MCF 10A (cell line): ENCODE results near the gene F9. TPM values are rescaled to one million over a fixed set of nuclear protein-coding genes. Genes with fewer than 3 reads are reported as not detected.

Source experiments
- BruUV-seq: library from RNA; stranded (reverse); fragments of 400-500 nt; replicated peaks from 2 replicates; lab custom pipeline; 2021; lab: Mats Ljungman, UMichigan
- CTCF ChIA-PET: fragments of 300-600 bp; sonication (Branson Sonifier 250); formaldehyde crosslinking; extraction: SDS; loops from one replicate; lab custom pipeline; 2021; ENCODE audit warnings: antibody characterized with exemption, inconsistent platforms; lab: Yijun Ruan, JAX
- POLR2A ChIA-PET: fragments of 300-600, 350-650 bp; sonication (Branson Sonifier 250); formaldehyde crosslinking; extraction: SDS; loops from one replicate; lab custom pipeline; 2020; ENCODE audit warnings: antibody characterized with exemption, inconsistent platforms; lab: Yijun Ruan, JAX
- DNase-seq: peaks from one replicate; pipeline ENCODE4 v3.0.0-alpha.2; 2018; ENCODE audit not compliant: unreplicated experiment
- H3K27ac Mint-ChIP-seq: one replicate; pipeline ENCODE4 v1.8.0; 2022; ENCODE audit warnings: mild to moderate bottlenecking, low read depth, mixed read lengths; ENCODE audit not compliant: unreplicated experiment
- H3K27me3 Mint-ChIP-seq: one replicate; pipeline ENCODE4 v1.8.0; 2022; ENCODE audit warnings: mixed read lengths; ENCODE audit not compliant: insufficient read depth, unreplicated experiment
- H3K36me3 Mint-ChIP-seq: one replicate; pipeline ENCODE4 v1.8.0; 2022; ENCODE audit warnings: mild to moderate bottlenecking, moderate library complexity, mixed read lengths; ENCODE audit not compliant: insufficient read depth, unreplicated experiment
- H3K4me1 Mint-ChIP-seq: one replicate; pipeline ENCODE4 v1.8.0; 2022; ENCODE audit warnings: mixed read lengths; ENCODE audit not compliant: insufficient read depth, unreplicated experiment
- H3K4me3 Mint-ChIP-seq: one replicate; pipeline ENCODE4 v1.8.0; 2022; ENCODE audit warnings: mild to moderate bottlenecking, moderate library complexity, mixed read lengths; ENCODE audit not compliant: unreplicated experiment
- H3K9me3 Mint-ChIP-seq: one replicate; pipeline ENCODE4 v1.8.0; 2022; ENCODE audit warnings: mixed read lengths; ENCODE audit not compliant: unreplicated experiment
- CTCF ChIP-seq: fragments of 200-600 bp; IDR thresholded peaks from one replicate; pipeline ENCODE4 v1.8.0; 2022; ENCODE audit warnings: antibody characterized with exemption, mild to moderate bottlenecking; ENCODE audit not compliant: unreplicated experiment
- intact Hi-C: fragments of 100-400 bp; cut with micrococcal nuclease; formaldehyde crosslinking; loops from 2 replicates; pipeline ENCODE4 v1.14.1; 2022
- total RNA-seq: library from RNA; stranded (reverse); gene quantifications from 2 replicates; pipeline ENCODE4 v1.2.3, GENCODE V29; 2022

F9 gene
- total RNA-seq, 1 experiment from 2014 or later: not detected

DNA sequence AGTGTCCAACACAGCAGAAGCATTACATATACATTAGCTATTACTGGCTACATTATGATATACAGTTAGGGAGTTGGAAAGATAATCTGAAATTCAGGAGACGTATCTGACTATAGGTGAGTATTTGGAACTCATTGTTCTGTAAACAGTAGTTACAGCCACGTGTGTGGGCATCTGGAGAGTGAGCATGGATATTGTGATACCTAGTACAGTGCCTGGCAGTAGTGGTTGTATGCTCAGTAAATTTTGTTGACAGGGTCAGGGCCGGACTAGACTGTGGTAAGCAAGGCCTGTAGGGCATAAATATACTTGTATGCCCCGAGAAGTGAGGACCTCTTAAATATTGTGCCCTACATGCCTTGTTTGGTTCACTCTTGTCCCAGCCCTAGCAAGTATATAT lies 2.9 kb downstream of the F9 start:
- intact Hi-C loops: no loop called here
- Mint-ChIP-seq H3K27me3 (no peaks in the 10 kb centered on the region), H3K27ac (no peak overlapping the region), H3K4me3 (no peak overlapping the region), H3K36me3 (no peaks in the 10 kb centered on the region), H3K9me3 (no peaks in the 10 kb centered on the region), H3K4me1 (no peaks in the 10 kb centered on the region)
- ChIA-PET POLR2A (no interaction called here), CTCF (no interaction called here)
- DNase-seq: no peak
- no TSS peak for BruUV-seq
- no peak for TF ChIP-seq CTCF

DNA sequence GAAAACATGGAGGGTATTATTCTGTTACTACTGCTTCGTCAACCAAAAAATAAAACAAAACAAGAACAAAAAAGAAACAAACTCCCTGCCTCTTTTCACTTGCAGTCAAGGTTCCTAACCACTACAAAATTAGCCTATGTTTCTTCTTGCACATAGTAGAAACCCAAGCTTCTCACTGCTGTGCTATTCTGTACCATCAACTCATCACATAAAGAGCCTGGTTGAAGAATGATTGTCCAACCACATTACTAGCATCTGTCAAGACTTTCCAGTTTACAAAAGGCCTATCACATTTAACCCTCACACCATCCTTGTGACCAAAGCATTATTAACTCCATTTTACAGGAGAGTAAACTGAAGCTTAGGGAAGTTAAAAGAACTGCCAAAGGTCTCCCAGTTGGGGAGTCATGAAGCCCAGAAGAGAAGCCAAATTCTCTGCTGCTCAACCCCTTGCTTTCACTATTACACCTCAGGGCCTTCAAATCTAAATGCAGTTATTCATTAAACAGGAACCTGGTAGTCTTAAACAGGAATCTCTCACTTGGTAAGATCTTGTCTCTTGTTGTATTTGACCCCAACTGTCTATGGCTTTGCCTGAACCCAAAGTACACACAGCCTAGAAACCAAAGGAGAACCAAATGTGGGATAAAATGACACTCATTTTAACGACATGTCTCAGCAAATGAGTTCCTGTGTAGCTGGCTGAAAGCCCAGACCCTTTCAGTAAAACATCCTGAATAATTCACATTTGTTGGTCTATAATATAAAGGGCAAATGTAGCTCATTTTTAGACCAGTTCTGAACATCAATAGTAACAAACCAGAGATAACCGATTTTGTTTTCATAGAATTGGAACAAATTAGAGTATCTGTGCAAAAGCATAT lies 8.6 kb downstream of the F9 start:
- TF ChIP-seq CTCF: no peak
- Mint-ChIP-seq H3K4me3 (no peak overlapping the region), H3K27me3 (no peaks in the 10 kb centered on the region), H3K4me1 (no peaks in the 10 kb centered on the region), H3K36me3 (no peaks in the 10 kb centered on the region), H3K9me3 (no peaks in the 10 kb centered on the region), H3K27ac (no peak overlapping the region)
- ChIA-PET POLR2A (no interaction called here), CTCF (no interaction called here)
- intact Hi-C loops: no loop called here
- DNase-seq: no peak
- BruUV-seq: no TSS peak

GRCh38 chrX:139542652-139543051 lies 12.1 kb downstream of the F9 start:
- Mint-ChIP-seq H3K4me3 (no peak overlapping the region), H3K27ac (no peak overlapping the region), H3K36me3 (no peaks in the 10 kb centered on the region), H3K9me3 (no peaks in the 10 kb centered on the region), H3K4me1 (no peaks in the 10 kb centered on the region), H3K27me3 (no peaks in the 10 kb centered on the region)
- POLR2A ChIA-PET: interaction anchor here (0.7 kb wide), 2 partner anchors 21 to 34 kb away, joined by 3 read pairs; no protein-coding TSS in a partner anchor
- CTCF ChIA-PET: no interaction called here
- no peak for DNase-seq
- no peak for TF ChIP-seq CTCF
- BruUV-seq: no TSS peak
- intact Hi-C loops: no loop called here

DNA sequence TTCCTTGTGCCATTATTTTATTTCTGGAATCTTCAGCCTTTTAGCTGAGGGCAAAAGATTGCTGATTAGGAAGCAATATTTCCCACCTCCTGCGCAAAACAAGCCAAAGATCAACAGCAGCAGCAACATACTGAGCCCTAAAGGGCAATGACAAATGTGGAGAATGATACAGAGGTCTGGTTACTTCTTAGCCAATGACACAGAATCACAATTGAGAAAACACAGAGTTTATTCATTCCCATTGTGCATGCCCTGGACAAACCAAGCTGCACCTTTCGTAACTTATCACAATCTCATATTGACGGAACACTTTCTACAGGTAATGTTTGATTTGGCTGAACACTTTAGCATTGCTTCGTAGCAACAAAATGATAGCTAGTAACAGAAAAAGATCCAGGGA lies 13.4 kb downstream of the F9 start:
- intact Hi-C loops: no loop called here
- POLR2A ChIA-PET: no interaction called here
- CTCF ChIA-PET: interaction anchor here (1.7 kb wide), 1 partner anchor 14 kb away, joined by 6 read pairs; no protein-coding TSS in a partner anchor
- H3K27ac Mint-ChIP-seq: no peak overlapping the region
- H3K9me3 Mint-ChIP-seq: no peaks in the 10 kb centered on the region
- H3K36me3 Mint-ChIP-seq: no peaks in the 10 kb centered on the region
- H3K27me3 Mint-ChIP-seq: no peaks in the 10 kb centered on the region
- no peaks in the 10 kb centered on the region for H3K4me1 Mint-ChIP-seq
- BruUV-seq: no TSS peak
- DNase-seq: no peak
- TF ChIP-seq CTCF: no peak
- no peak overlapping the region for H3K4me3 Mint-ChIP-seq
